DND-41 (cell line): ENCODE data around the gene PPARA.

Source experiments
- EZH2 ChIP-seq: IDR thresholded peaks from 3 replicates; pipeline ENCODE4 v1.6.1; 2012; ENCODE audit warnings: borderline replicate concordance, low read depth, mild to moderate bottlenecking, moderate library complexity, low read length, inconsistent platforms; ENCODE audit not compliant: severe bottlenecking
- TF ChIP-seq, protein P1 (sequence below): IDR thresholded peaks from 2 replicates; pipeline ENCODE4 v1.5.1; 2012; ENCODE audit warnings: borderline replicate concordance, low read length, moderate library complexity, mild to moderate bottlenecking; ENCODE audit not compliant: poor library complexity, severe bottlenecking; ENCODE audit errors: extremely low read depth

DNA sequence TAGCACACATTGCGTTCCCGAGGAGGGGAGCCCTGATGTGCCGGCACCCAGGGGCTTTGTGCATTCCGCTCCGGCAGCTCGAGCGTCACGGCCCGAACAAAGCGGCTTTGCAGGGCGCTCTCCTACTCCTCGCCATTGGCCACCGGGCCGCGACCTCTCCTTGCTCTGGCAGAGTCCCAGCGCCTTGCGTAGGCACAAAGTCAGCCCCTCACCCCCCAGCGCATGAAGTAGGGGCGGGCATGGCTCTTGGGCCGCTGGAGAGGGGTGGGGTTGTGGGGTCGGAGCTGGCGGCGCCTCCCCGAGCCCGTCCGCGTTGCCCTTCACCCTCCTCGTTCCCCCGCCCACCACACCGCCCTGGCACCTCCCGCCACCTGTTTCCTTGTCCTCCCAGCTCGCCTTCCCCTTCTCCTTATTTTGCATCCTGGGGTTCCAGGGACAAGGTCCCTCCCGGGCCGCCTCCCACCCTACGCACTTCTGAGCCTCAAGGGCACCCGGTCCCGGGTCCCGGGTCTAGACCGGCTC is 753 bp upstream of the PPARA start:
- TF ChIP-seq, protein P1, sequence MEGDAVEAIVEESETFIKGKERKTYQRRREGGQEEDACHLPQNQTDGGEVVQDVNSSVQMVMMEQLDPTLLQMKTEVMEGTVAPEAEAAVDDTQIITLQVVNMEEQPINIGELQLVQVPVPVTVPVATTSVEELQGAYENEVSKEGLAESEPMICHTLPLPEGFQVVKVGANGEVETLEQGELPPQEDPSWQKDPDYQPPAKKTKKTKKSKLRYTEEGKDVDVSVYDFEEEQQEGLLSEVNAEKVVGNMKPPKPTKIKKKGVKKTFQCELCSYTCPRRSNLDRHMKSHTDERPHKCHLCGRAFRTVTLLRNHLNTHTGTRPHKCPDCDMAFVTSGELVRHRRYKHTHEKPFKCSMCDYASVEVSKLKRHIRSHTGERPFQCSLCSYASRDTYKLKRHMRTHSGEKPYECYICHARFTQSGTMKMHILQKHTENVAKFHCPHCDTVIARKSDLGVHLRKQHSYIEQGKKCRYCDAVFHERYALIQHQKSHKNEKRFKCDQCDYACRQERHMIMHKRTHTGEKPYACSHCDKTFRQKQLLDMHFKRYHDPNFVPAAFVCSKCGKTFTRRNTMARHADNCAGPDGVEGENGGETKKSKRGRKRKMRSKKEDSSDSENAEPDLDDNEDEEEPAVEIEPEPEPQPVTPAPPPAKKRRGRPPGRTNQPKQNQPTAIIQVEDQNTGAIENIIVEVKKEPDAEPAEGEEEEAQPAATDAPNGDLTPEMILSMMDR: no peak
- TF ChIP-seq EZH2: peak; percentile 21
